MM.1S (cell line): ENCODE data around the gene ABCC11.

Experiments
- EZH2phosphoT487 ChIP-seq: fragments of 300-600 bp; sonication (generic); IDR thresholded peaks from 2 replicates; pipeline ENCODE4 v1.6.1; 2018; ENCODE audit warnings: antibody characterized with exemption, low read length
- TF ChIP-seq, protein P1 (sequence below): fragments of 300-600 bp; sonication (generic); IDR thresholded peaks from 2 replicates; pipeline ENCODE4 v1.5.1; 2016; ENCODE audit warnings: antibody characterized with exemption, low read length, mixed read lengths

DNA sequence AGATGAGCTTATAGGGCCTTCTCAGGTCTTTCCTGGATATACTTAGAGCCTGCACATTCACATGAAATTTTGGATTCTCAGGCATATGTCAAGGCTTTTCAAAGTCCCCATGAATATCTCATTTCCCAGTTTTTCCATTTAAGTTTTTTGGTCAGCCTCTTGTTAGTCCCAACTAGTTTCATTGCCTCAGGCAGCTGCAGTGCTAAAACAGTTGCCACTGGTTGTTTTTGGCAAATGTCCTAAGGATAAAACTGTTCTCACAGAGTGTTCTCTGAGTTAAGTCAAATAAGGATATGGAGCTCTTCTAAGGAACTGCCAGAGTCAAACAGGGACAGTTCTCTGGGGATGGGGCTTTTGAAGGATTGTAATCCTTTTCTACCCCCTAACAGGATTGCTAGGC is 39.9 kb upstream of the ABCC11 start:
- TF ChIP-seq, protein P1, sequence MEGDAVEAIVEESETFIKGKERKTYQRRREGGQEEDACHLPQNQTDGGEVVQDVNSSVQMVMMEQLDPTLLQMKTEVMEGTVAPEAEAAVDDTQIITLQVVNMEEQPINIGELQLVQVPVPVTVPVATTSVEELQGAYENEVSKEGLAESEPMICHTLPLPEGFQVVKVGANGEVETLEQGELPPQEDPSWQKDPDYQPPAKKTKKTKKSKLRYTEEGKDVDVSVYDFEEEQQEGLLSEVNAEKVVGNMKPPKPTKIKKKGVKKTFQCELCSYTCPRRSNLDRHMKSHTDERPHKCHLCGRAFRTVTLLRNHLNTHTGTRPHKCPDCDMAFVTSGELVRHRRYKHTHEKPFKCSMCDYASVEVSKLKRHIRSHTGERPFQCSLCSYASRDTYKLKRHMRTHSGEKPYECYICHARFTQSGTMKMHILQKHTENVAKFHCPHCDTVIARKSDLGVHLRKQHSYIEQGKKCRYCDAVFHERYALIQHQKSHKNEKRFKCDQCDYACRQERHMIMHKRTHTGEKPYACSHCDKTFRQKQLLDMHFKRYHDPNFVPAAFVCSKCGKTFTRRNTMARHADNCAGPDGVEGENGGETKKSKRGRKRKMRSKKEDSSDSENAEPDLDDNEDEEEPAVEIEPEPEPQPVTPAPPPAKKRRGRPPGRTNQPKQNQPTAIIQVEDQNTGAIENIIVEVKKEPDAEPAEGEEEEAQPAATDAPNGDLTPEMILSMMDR = no peak
- no peak for TF ChIP-seq EZH2phosphoT487
